ENCODE measurements around the gene ADD2.
"Not testable (repeated sequence)": the region's sequence is repeated elsewhere in the genome, so short reads cannot be mapped to it uniquely, and the experiment has no call there.

Gene ADD2, protein sequence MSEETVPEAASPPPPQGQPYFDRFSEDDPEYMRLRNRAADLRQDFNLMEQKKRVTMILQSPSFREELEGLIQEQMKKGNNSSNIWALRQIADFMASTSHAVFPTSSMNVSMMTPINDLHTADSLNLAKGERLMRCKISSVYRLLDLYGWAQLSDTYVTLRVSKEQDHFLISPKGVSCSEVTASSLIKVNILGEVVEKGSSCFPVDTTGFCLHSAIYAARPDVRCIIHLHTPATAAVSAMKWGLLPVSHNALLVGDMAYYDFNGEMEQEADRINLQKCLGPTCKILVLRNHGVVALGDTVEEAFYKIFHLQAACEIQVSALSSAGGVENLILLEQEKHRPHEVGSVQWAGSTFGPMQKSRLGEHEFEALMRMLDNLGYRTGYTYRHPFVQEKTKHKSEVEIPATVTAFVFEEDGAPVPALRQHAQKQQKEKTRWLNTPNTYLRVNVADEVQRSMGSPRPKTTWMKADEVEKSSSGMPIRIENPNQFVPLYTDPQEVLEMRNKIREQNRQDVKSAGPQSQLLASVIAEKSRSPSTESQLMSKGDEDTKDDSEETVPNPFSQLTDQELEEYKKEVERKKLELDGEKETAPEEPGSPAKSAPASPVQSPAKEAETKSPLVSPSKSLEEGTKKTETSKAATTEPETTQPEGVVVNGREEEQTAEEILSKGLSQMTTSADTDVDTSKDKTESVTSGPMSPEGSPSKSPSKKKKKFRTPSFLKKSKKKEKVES

DNA sequence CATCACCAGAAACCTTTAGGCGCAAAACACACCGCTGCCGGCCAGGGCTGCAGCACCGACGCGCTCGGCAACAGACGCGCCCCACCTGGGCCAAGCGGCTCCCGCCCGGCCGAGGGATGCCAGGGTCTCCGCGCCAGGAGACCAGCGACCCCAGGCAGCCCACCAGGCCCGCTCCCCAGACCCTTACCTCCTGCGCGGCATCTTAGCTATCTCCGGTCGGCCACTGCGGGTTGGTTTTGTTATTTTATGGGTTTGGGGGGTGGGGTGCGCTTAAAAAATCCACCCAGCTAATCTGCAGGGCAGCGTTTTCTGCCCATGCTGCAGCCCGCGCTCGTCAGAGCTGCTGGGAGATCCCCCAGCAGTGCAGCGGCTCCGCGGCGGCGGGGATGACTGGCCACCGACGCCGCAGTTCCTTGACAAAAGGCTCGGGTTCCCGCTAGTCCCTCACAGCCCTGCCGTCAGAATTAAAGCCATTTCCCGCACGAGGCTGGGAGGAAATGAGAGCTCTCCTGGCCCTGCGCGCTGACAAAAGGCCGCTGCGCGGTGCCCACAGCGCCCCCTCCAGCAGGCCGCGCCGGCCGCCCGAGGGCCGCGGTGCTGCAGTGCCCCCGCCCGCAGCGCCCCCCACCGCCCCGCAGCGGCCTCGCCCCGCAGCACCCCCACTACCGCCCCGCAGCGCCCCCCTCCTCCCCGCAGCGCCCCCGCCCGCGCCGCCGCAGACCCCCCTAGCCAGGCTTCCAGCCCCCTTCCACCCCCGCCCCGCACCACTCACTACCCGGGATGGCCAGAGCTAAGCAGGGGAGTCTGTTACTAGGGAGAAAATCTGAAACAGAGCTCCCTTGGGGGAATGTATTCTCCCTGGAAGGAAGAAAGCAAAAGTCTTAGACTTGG, at the start of gene ADD2:
TSS of gene ADD2 (minus strand) at position 502 of the 891 bp plus-strand sequence. CDS start 61,792 bp downstream, outside the sequence.
- no peak for TF ChIP-seq JUND (IDR thresholded peaks at IDR 0.05; ENCODE audit: low read depth)
- no peak for DNase-seq (ENCODE audit: low read depth in 1 of 2, low spot score in 1 of 2)
- in situ Hi-C loops (cut with HindIII; ENCODE audit: low pct_unique_long_range_greater_than_20kb, low sequenced_read_pairs): no loop called here

DNA sequence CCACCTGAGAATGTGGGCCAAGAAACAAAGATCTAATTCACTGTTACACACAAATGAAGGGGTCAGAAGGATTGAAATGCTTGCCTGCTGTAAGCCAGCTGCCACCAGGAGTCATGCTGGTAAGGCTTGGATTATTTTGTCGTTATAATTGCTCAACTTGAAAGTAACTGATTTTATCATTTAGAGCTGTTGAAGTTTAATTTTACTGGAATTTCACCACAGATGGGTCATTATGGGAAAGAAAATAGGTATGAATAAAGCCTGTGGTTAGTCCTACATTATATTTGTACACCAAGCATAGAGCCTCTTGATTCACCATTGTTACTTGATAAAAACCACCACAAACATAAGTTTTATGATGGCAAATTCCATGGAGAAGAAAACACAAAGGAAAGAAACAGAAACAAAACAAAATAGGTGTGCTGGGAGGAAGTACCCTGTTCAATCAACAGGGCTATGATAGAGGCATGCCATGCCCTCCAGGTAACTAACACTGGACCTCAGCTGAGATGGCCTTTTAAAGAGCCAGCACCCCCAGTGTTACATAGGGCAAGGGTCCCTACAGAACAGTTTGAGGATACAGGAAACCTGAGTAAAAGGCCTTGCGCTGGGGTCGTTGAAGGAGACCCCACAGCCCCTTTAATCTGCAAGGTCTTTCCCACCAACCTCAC, 49.4 kb upstream of the ADD2 start:
- in situ Hi-C loops (cut with HindIII; ENCODE audit: low pct_unique_long_range_greater_than_20kb, low sequenced_read_pairs): no loop called here
- DNase-seq (ENCODE audit: low read depth in 1 of 2, low spot score in 1 of 2): peak in 1 of 2 experiments; percentile 1
- TF ChIP-seq JUND (IDR thresholded peaks at IDR 0.05; ENCODE audit: low read depth): no peak

DNA sequence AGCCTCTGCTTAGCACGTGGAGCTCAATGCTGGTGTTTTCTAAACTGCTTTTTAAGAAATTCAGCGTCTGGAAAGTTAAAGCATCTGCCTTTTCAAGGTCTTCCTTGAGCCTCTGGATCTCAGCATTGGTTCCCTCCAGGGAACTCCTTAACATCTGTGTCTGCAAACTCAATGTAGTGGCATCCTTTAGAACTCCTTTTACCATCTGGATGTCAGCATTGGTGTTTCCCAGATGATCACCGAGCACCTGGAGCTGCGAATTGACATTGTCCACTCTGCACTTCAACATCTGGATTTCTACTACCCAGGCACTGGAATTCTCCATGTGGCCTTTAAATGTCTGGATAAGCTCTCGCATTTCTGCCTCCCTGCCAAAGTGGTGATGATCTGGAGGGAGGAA, 48.7 kb upstream of the ADD2 start:
- in situ Hi-C loops (cut with HindIII; ENCODE audit: low pct_unique_long_range_greater_than_20kb, low sequenced_read_pairs): no loop called here
- DNase-seq (ENCODE audit: low read depth in 1 of 2, low spot score in 1 of 2): no peak
- no peak for TF ChIP-seq JUND (IDR thresholded peaks at IDR 0.05; ENCODE audit: low read depth)

- in situ Hi-C loops (cut with HindIII; ENCODE audit: low pct_unique_long_range_greater_than_20kb, low sequenced_read_pairs): no loop called here
- no peak for TF ChIP-seq JUND (IDR thresholded peaks at IDR 0.05; ENCODE audit: low read depth)
- no peak for DNase-seq (ENCODE audit: low read depth in 1 of 2, low spot score in 1 of 2)
These were observed 41.3 kb upstream of the ADD2 start for GRCh38 chr2:70808983-70809958.

DNA sequence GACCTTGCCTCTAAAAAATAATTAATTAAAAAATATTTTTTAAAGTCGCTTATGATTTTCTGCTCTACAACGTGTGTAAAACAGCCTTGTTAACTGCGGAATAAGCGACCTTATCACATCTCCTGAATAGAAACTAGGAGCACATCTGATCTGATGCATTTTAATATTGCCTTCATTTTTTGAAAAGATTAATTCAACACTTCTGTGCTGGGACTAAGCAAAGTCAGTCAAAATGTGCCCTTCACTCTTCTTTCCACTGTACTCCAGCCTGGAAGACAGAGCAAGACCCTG, 39.8 kb upstream of the ADD2 start:
- TF ChIP-seq JUND (IDR thresholded peaks at IDR 0.05; ENCODE audit: low read depth): no peak
- no peak for DNase-seq (ENCODE audit: low read depth in 1 of 2, low spot score in 1 of 2)
- in situ Hi-C loops (cut with HindIII; ENCODE audit: low pct_unique_long_range_greater_than_20kb, low sequenced_read_pairs): no loop called here

DNA sequence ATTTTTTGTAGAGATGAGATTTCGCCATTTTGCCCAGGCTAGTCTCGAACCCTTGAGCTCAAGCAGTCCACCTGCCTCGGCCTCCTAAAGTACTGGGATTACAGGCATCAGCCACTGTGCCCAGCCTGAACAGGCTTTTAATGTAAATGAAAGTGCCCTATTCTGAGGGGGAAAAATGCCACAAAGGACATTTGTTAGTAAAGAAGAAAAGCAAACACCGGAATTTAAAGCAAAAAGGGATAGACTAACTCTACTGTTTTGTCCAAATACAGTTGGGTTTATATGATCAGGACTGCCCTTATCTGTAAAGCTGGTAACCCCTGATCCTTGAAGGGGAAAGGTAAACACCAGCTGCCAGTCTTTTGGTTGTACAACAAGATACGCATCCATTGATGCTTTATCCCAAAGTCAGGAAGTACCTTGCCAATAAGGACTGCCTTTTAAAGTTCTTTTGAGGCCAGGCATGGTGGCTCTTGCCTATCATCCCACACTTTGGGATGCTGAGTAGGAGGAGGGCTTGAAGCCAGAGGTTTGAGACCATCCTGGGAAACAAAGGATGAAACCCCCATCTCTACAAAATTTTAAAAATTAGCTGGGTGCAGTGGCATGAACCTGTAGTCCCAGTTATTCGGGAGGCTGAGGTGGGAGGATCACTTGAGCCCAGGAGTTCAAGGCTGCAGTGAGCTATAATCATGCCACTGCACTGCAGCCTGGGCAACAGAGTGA, 39.3 kb upstream of the ADD2 start:
- in situ Hi-C loops (cut with HindIII; ENCODE audit: low pct_unique_long_range_greater_than_20kb, low sequenced_read_pairs): no loop called here
- DNase-seq (ENCODE audit: low read depth in 1 of 2, low spot score in 1 of 2): no peak
- TF ChIP-seq JUND (IDR thresholded peaks at IDR 0.05; ENCODE audit: low read depth): no peak

GRCh38 chr2:70806620-70807019, 38.6 kb upstream of the ADD2 start:
- no peak for DNase-seq (ENCODE audit: low read depth in 1 of 2, low spot score in 1 of 2)
- no peak for TF ChIP-seq JUND (IDR thresholded peaks at IDR 0.05; ENCODE audit: low read depth)
- in situ Hi-C loops (cut with HindIII; ENCODE audit: low pct_unique_long_range_greater_than_20kb, low sequenced_read_pairs): no loop called here

- no peak for DNase-seq (ENCODE audit: low read depth in 1 of 2, low spot score in 1 of 2)
- no peak for TF ChIP-seq JUND (IDR thresholded peaks at IDR 0.05; ENCODE audit: low read depth)
- in situ Hi-C loops (cut with HindIII; ENCODE audit: low pct_unique_long_range_greater_than_20kb, low sequenced_read_pairs): no loop called here
These were observed 38.0 kb upstream of the ADD2 start for GRCh38 chr2:70806013-70806412.

- TF ChIP-seq JUND (IDR thresholded peaks at IDR 0.05; ENCODE audit: low read depth): no peak
- no peak for DNase-seq (ENCODE audit: low read depth in 1 of 2, low spot score in 1 of 2)
- in situ Hi-C loops (cut with HindIII; ENCODE audit: low pct_unique_long_range_greater_than_20kb, low sequenced_read_pairs): no loop called here
These were observed 33.7 kb upstream of the ADD2 start for GRCh38 chr2:70801607-70802263.

DNA sequence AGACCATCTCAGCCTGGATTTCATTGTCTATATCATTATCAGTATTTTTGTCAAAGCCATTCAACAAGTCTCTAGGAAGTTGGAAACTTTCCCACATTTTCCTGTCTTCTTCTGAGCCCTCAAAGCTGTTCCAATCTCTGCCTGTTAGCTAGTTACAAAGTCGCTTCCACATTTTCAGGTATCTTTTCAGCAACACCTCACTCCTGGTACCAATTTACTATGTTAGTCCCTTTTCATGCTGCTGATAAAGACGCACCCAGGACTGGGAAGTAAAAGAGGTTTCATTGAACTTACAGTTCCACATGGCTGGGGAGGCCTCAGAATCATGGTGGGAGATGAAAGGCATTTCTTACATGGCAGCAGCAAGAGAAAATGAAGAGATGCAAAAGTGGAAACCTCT, 31.7 kb upstream of the ADD2 start:
- no peak for TF ChIP-seq JUND (IDR thresholded peaks at IDR 0.05; ENCODE audit: low read depth)
- in situ Hi-C loops (cut with HindIII; ENCODE audit: low pct_unique_long_range_greater_than_20kb, low sequenced_read_pairs): no loop called here
- DNase-seq (ENCODE audit: low read depth in 1 of 2, low spot score in 1 of 2): no peak

GRCh38 chr2:70797996-70798395, 30.0 kb upstream of the ADD2 start:
- DNase-seq (ENCODE audit: low read depth in 1 of 2, low spot score in 1 of 2); in situ Hi-C loops (cut with HindIII; ENCODE audit: low pct_unique_long_range_greater_than_20kb, low sequenced_read_pairs): not testable (repeated sequence)

Data from T47D (cell line).